Epithelial cell of proximal tubule (primary cell): ENCODE measurements around the gene BRIP1. TPM values are rescaled to one million over a fixed set of nuclear protein-coding genes. Genes with fewer than 3 reads are reported as not detected.

Source experiments
- DNase-seq: peaks from one replicate; pipeline ENCODE4 v3.0.0-alpha.2; 2011; ENCODE audit warnings: low read depth
- H3K4me3 ChIP-seq: 2 replicates; pipeline ENCODE4 v1.5.1; 2011; ENCODE audit warnings: low read depth, mild to moderate bottlenecking, low read length
- CTCF ChIP-seq: conservative IDR thresholded peaks from 2 replicates; pipeline ENCODE4 v1.5.1; 2012; ENCODE audit warnings: low read depth, mild to moderate bottlenecking, low read length
- total RNA-seq: library from RNA; depleted of rRNA; stranded (reverse); fragments of >200 nt; gene quantifications from 2 replicates; pipeline ENCODE4 v1.2.3, GENCODE V29; 2015

Gene BRIP1
- total RNA-seq, 1 donor from 2014 or later, result 12.6 TPM

DNA sequence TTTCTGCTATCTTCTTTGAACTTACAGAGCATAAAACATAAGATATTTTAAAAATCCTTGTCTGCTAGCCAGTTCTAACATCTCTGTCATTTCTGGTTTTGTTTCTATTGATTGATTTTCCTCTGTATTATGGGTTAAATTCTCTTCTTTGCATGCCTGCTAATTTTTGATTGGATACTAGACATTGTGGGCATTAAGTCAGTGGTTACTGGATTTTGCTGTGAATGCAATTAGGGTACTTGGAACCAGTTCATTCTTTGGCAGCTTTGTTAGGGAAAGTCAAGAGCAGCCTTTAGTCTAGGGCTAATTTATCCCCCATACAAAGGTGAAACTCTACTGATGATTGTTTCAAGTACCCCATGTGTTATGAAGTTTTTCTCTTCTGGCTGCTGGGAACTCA, 145.3 kb downstream of the BRIP1 start:
- no peak overlapping the region for H3K4me3 ChIP-seq
- TF ChIP-seq CTCF, result no peak
- no peak for DNase-seq

GRCh38 chr17:61717352-61717751, 146.0 kb downstream of the BRIP1 start:
- no peak for DNase-seq
- no peak overlapping the region for H3K4me3 ChIP-seq
- TF ChIP-seq CTCF, result no peak

- TF ChIP-seq CTCF, result no peak
These were observed 147.0 kb downstream of the BRIP1 start for GRCh38 chr17:61716225-61716829.

GRCh38 chr17:61715348-61715747, 148.0 kb downstream of the BRIP1 start:
- no peak overlapping the region for H3K4me3 ChIP-seq
- no peak for DNase-seq
- no peak for TF ChIP-seq CTCF

More at GRCh38 chr17:61716225-61716829, 147.0 kb downstream of the BRIP1 start:
- DNase-seq, result no peak
- no peak overlapping the region for H3K4me3 ChIP-seq

GRCh38 chr17:61714300-61714699, 149.0 kb downstream of the BRIP1 start:
- TF ChIP-seq CTCF, result no peak
- no peak overlapping the region for H3K4me3 ChIP-seq
- DNase-seq, result no peak

DNA sequence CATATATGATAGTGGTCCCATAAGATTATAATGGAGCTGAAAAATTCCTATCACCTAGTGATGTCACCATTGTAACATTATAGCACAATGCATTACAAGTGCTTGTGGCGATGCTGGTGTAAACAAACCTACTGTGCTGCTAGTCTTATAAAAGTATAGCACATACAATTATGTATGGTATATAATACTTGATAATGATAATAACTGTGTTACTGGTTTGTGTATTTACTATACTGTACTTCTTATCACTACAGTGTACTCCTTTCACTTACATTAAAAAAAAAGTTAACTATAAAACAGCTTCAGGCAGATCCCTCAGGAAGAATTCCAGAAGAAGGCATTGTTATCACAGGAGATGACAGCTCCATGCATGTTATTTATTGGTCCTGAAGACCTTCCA, 150.3 kb downstream of the BRIP1 start:
- DNase-seq, result no peak
- no peak overlapping the region for H3K4me3 ChIP-seq
- TF ChIP-seq CTCF, result no peak

- DNase-seq, result no peak
- no peak for TF ChIP-seq CTCF
- no peak overlapping the region for H3K4me3 ChIP-seq
These were observed 152.8 kb downstream of the BRIP1 start for GRCh38 chr17:61710546-61710945.
